GM19463 (cell line): ENCODE measurements around the gene HS6ST1.

ENCODE experiments used
- ATAC-seq: cut with Tn5 transposase; IDR thresholded peaks from one replicate; pipeline ENCODE4 v1.9.1; 2021; ENCODE audit warnings: mild to moderate bottlenecking, moderate library complexity; ENCODE audit not compliant: unreplicated experiment

Gene HS6ST1

GRCh38 chr2:128322715-128323554 is 4.3 kb upstream of the HS6ST1 start:
- no peak for ATAC-seq

GRCh38 chr2:128321784-128322714 is 3.4 kb upstream of the HS6ST1 start:
- ATAC-seq, result peak; percentile 52

- ATAC-seq, result no peak
Observed at GRCh38 chr2:128320906-128321771, 2.5 kb upstream of the HS6ST1 start.

- no peak for ATAC-seq
Observed at GRCh38 chr2:128320192-128320905, 1.7 kb upstream of the HS6ST1 start.

- no peak for ATAC-seq
Observed at GRCh38 chr2:128319631-128320191, 1.0 kb upstream of the HS6ST1 start.

GRCh38 chr2:128318245-128318644 is 423 bp downstream of the HS6ST1 start:
- peak; percentile 5 for ATAC-seq

GRCh38 chr2:128317899-128318225 is 806 bp downstream of the HS6ST1 start:
- ATAC-seq, result peak; percentile 1

GRCh38 chr2:128317181-128317898 is 1.3 kb downstream of the HS6ST1 start:
- peak; percentile 36 for ATAC-seq

- ATAC-seq, result no peak
Observed at GRCh38 chr2:128316777-128317180, 1.9 kb downstream of the HS6ST1 start.

- no peak for ATAC-seq
Observed at GRCh38 chr2:128315829-128316776, 2.6 kb downstream of the HS6ST1 start.

GRCh38 chr2:128315122-128315828 is 3.4 kb downstream of the HS6ST1 start:
- no peak for ATAC-seq

- no peak for ATAC-seq
Observed at GRCh38 chr2:128314348-128315121, 4.1 kb downstream of the HS6ST1 start.

GRCh38 chr2:128313931-128314347 is 4.7 kb downstream of the HS6ST1 start:
- no peak for ATAC-seq

- ATAC-seq, result no peak
Observed at GRCh38 chr2:128313091-128313836, 5.4 kb downstream of the HS6ST1 start.

- no peak for ATAC-seq
Observed at GRCh38 chr2:128312411-128312810, 6.3 kb downstream of the HS6ST1 start.

- ATAC-seq, result no peak
Observed at GRCh38 chr2:128311755-128312341, 6.8 kb downstream of the HS6ST1 start.
